Panc1 (cell line): Measurements from ENCODE around the gene EXTL1. TPM values are rescaled to one million over a fixed set of nuclear protein-coding genes. Genes with fewer than 3 reads are reported as not detected.

Experiments
- ATAC-seq: fragments of 200-7000 bp; cut with Tn5 transposase; 2 replicates; pipeline ENCODE4 v1.9.1; 2020; ENCODE audit warnings: mild to moderate bottlenecking, moderate library complexity
- BruUV-seq: library from RNA; stranded (reverse); fragments of 400-500 nt; replicated peaks from 2 replicates; lab custom pipeline; 2021; lab: Mats Ljungman, UMichigan
- CTCF ChIA-PET: fragments of 300-600 bp; sonication (Branson Sonifier 250); formaldehyde crosslinking; loops from one replicate; lab custom pipeline; 2022; ENCODE audit warnings: antibody characterized with exemption; lab: Charles Lee
- POLR2A ChIA-PET: fragments of 300-600 bp; sonication (Branson Sonifier 250); formaldehyde crosslinking; loops from one replicate; lab custom pipeline; 2022; ENCODE audit warnings: antibody characterized with exemption; lab: Charles Lee
- DNase-seq: peaks from one replicate; pipeline ENCODE4 v3.0.0-alpha.2; 2010; ENCODE audit warnings: low read depth, low spot score
- H3K27ac ChIP-seq: 2 replicates; pipeline ENCODE4 v1.5.1; 2011; ENCODE audit warnings: mild to moderate bottlenecking, low read length, inconsistent platforms
- H3K27me3 ChIP-seq: fragments of 200-500 bp; sonication (Bioruptor generic); 2 replicates; pipeline ENCODE4 v1.6.0; 2014; ENCODE audit warnings: low read length, inconsistent platforms; ENCODE audit not compliant: control insufficient read depth, insufficient read depth
- H3K36me3 ChIP-seq: fragments of 200-500 bp; sonication (Bioruptor generic); 2 replicates; pipeline ENCODE4 v1.5.1; 2014; ENCODE audit warnings: inconsistent platforms, mild to moderate bottlenecking, low read length, moderate library complexity; ENCODE audit not compliant: control insufficient read depth, insufficient read depth
- H3K4me1 ChIP-seq: 2 replicates; pipeline ENCODE4 v1.5.1; 2011; ENCODE audit warnings: inconsistent platforms, mild to moderate bottlenecking, low read length, moderate library complexity; ENCODE audit not compliant: control insufficient read depth, insufficient read depth
- H3K4me3 ChIP-seq, 2 experiments: 2 replicates each; pipeline ENCODE4 v1.5.1; 2011 to 2012; ENCODE audit warnings: low read depth in 2 of 2, low read length in 2 of 2, mild to moderate bottlenecking in 2 of 2, inconsistent platforms in 1 of 2, moderate library complexity in 1 of 2
- H3K9me3 ChIP-seq: fragments of 200-500 bp; sonication (Bioruptor generic); 2 replicates; pipeline ENCODE4 v1.5.1; 2014; ENCODE audit warnings: low read depth, mild to moderate bottlenecking, inconsistent platforms, low read length, moderate library complexity; ENCODE audit not compliant: control insufficient read depth, insufficient read depth
- POLR2AphosphoS5 ChIP-seq: IDR thresholded peaks from 2 replicates; pipeline ENCODE4 v1.6.1; 2012; ENCODE audit warnings: mild to moderate bottlenecking, low read depth, low read length, moderate library complexity
- SIN3A ChIP-seq: IDR thresholded peaks from 2 replicates; pipeline ENCODE4 v1.6.1; 2012; ENCODE audit warnings: low read depth, mild to moderate bottlenecking, low read length, moderate library complexity, borderline replicate concordance; ENCODE audit not compliant: insufficient read depth
- TCF7L2 ChIP-seq: IDR thresholded peaks from 2 replicates; pipeline ENCODE4 v1.6.1; 2011; ENCODE audit warnings: mild to moderate bottlenecking, low read depth, low read length, inconsistent platforms
- in situ Hi-C: cut with HindIII; loops from 2 replicates; pipeline ENCODE4 v1.10.0; 2016; ENCODE audit warnings: low sequenced_read_pairs, low pct_unique_long_range_greater_than_20kb
- intact Hi-C: fragments of 100-400 bp; cut with micrococcal nuclease; formaldehyde crosslinking; loops from one replicate; pipeline ENCODE4 v1.10.0; 2022; ENCODE audit not compliant: unreplicated experiment
- total RNA-seq: library from RNA; stranded (reverse); gene quantifications from one replicate; pipeline ENCODE4 v1.2.1, GENCODE V29; 2021; ENCODE audit not compliant: unreplicated experiment
- TF ChIP-seq, protein P1 (sequence below), 2 experiments: IDR thresholded peaks; 2 replicates each; pipeline ENCODE4 v1.6.1; 2011 to 2012; ENCODE audit warnings: low read depth in 2 of 2, control low read depth in 1 of 2, low read length in 1 of 2, mild to moderate bottlenecking in 1 of 2, moderate library complexity in 1 of 2; ENCODE audit not compliant: insufficient read depth in 1 of 2
- TF ChIP-seq, protein P2 (sequence below): fragments of 450-650 bp; IDR thresholded peaks from 2 replicates; pipeline ENCODE4 v1.5.1; 2017; ENCODE audit warnings: mild to moderate bottlenecking

The EXTL1 gene
- total RNA-seq, 1 experiment from 2014 or later: 0.10 TPM

DNA sequence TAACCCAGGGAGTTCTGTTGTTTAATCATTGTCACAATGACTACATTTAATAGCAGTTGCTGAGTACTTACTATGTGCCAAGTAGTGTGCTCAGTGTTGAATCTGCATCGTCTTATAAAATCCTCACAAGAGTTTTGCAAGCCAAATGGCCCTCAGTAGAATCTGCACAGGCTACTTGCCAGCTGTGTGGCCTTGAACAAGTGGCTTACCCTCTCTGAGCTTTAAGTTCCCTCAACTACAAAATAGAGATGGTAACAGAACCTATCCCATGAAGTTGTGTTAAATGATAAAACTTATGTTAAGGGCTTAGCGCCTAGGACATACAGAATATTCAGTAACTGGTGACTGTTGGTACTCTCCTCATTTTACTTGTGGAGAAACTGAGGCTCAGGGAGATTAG is 33.5 kb downstream of the EXTL1 start:
- Histone ChIP-seq H3K4me1 (no peaks in the 10 kb centered on the region), H3K4me3 (no peak overlapping the region), H3K36me3 (no peaks in the 10 kb centered on the region), H3K27me3 (no peaks in the 10 kb centered on the region; the same call in 1 of the 2 replicates), H3K9me3 (no peaks in the 10 kb centered on the region), H3K27ac (no peak overlapping the region)
- POLR2A ChIA-PET: no interaction called here
- ATAC-seq: no peak
- CTCF ChIA-PET: no interaction called here
- no peak for DNase-seq
- BruUV-seq: no TSS peak
- intact Hi-C loops (no loop called here), in situ Hi-C loops (no loop called here)
- TF ChIP-seq, protein P1, sequence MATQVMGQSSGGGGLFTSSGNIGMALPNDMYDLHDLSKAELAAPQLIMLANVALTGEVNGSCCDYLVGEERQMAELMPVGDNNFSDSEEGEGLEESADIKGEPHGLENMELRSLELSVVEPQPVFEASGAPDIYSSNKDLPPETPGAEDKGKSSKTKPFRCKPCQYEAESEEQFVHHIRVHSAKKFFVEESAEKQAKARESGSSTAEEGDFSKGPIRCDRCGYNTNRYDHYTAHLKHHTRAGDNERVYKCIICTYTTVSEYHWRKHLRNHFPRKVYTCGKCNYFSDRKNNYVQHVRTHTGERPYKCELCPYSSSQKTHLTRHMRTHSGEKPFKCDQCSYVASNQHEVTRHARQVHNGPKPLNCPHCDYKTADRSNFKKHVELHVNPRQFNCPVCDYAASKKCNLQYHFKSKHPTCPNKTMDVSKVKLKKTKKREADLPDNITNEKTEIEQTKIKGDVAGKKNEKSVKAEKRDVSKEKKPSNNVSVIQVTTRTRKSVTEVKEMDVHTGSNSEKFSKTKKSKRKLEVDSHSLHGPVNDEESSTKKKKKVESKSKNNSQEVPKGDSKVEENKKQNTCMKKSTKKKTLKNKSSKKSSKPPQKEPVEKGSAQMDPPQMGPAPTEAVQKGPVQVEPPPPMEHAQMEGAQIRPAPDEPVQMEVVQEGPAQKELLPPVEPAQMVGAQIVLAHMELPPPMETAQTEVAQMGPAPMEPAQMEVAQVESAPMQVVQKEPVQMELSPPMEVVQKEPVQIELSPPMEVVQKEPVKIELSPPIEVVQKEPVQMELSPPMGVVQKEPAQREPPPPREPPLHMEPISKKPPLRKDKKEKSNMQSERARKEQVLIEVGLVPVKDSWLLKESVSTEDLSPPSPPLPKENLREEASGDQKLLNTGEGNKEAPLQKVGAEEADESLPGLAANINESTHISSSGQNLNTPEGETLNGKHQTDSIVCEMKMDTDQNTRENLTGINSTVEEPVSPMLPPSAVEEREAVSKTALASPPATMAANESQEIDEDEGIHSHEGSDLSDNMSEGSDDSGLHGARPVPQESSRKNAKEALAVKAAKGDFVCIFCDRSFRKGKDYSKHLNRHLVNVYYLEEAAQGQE (IDR thresholded peaks at IDR 0.05; ENCODE audit: insufficient read depth in 1 of 2, low read depth in 2 of 2, low read length in 1 of 2): no peak
- TF ChIP-seq SIN3A: no peak
- no peak for TF ChIP-seq POLR2AphosphoS5
- TF ChIP-seq, protein P2, sequence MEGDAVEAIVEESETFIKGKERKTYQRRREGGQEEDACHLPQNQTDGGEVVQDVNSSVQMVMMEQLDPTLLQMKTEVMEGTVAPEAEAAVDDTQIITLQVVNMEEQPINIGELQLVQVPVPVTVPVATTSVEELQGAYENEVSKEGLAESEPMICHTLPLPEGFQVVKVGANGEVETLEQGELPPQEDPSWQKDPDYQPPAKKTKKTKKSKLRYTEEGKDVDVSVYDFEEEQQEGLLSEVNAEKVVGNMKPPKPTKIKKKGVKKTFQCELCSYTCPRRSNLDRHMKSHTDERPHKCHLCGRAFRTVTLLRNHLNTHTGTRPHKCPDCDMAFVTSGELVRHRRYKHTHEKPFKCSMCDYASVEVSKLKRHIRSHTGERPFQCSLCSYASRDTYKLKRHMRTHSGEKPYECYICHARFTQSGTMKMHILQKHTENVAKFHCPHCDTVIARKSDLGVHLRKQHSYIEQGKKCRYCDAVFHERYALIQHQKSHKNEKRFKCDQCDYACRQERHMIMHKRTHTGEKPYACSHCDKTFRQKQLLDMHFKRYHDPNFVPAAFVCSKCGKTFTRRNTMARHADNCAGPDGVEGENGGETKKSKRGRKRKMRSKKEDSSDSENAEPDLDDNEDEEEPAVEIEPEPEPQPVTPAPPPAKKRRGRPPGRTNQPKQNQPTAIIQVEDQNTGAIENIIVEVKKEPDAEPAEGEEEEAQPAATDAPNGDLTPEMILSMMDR: no peak
- no peak for TF ChIP-seq TCF7L2

DNA sequence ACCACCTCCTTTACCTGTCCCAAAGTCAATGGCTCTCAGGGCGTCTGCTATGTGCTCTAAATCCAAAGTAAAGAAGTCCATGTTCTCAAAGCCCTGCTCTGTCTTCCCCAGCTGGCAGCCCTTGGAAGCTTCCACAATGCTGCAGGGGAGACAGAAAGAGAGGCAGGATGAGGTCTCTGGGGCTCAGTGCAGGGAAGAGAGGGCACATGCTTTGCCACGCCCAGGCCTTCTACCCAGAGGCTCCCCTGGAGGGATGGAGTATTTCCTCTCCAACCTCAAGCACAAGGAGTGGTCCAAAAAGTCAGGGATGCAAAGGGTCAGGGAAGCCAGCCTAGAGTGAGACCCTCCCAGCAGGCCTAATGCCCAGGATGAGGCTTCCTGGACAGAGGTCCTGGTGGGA is 35.6 kb downstream of the EXTL1 start:
- intact Hi-C loops: no loop called here
- no peak overlapping the region for H3K4me3 ChIP-seq
- H3K9me3 ChIP-seq: no peaks in the 10 kb centered on the region
- no peaks in the 10 kb centered on the region for H3K4me1 ChIP-seq
- no TSS peak for BruUV-seq
- ATAC-seq (no peak), DNase-seq (no peak)
- H3K36me3 ChIP-seq: no peaks in the 10 kb centered on the region
- no peak for TF ChIP-seq POLR2AphosphoS5
- TF ChIP-seq, protein P2: no peak
- TF ChIP-seq, protein P1 (IDR thresholded peaks at IDR 0.05; ENCODE audit: insufficient read depth in 1 of 2, low read depth in 2 of 2, low read length in 1 of 2): no peak
- no peak for TF ChIP-seq SIN3A
- no peak for TF ChIP-seq TCF7L2
- CTCF ChIA-PET: no interaction called here
- in situ Hi-C loops: no loop called here
- POLR2A ChIA-PET: no interaction called here
- no peak overlapping the region for H3K27ac ChIP-seq
- no peaks in the 10 kb centered on the region for H3K27me3 ChIP-seq
